Activated naive CD8-positive, alpha-beta T cell (primary cell): ENCODE results near the gene ISOC1.

Source experiments
- H3K27ac Mint-ChIP-seq: one replicate; pipeline ENCODE4 v1.8.0; 2021; ENCODE audit warnings: mixed read lengths
- H3K27me3 Mint-ChIP-seq: one replicate; pipeline ENCODE4 v1.8.0; 2021; ENCODE audit warnings: mixed read lengths
- H3K36me3 Mint-ChIP-seq: one replicate; pipeline ENCODE4 v1.8.0; 2021; ENCODE audit warnings: mixed read lengths
- H3K4me1 Mint-ChIP-seq: one replicate; pipeline ENCODE4 v1.8.0; 2021; ENCODE audit warnings: low read depth, mixed read lengths
- H3K4me3 Mint-ChIP-seq: one replicate; pipeline ENCODE4 v1.8.0; 2021; ENCODE audit warnings: mild to moderate bottlenecking, mixed read lengths
- H3K9me3 Mint-ChIP-seq: one replicate; pipeline ENCODE4 v1.8.0; 2021; ENCODE audit warnings: low read depth, mixed read lengths

The ISOC1 gene

GRCh38 chr5:129078247-129078646 is 16.3 kb upstream of the ISOC1 start:
- H3K27ac Mint-ChIP-seq: no peak overlapping the region
- H3K4me1 Mint-ChIP-seq: no peaks in the 10 kb centered on the region
- H3K9me3 Mint-ChIP-seq: no peaks in the 10 kb centered on the region
- H3K27me3 Mint-ChIP-seq: peaks cover 6% of the 10 kb centered on the region
- no peaks in the 10 kb centered on the region for H3K36me3 Mint-ChIP-seq
- no peak overlapping the region for H3K4me3 Mint-ChIP-seq

DNA sequence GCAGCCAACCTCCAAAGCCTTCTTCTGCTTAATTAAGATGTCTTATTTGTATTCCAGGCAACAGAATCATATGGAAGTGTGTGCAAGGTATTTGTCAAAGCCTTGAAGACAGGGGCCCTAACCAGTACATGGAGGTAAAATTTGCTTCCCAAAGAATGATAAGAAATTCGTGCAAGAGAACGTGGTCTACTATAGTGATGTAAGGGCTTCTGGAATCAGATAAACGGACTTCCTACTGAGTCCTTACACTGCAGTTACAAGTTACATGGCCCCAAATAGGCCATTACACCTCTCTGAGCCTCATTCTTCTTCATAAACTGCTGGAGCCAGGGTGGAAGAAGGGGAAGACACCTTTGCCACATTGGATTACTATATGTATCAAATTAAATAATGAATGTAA is 15.9 kb upstream of the ISOC1 start:
- H3K4me1 Mint-ChIP-seq: no peaks in the 10 kb centered on the region
- H3K27me3 Mint-ChIP-seq: peaks cover 6% of the 10 kb centered on the region
- no peaks in the 10 kb centered on the region for H3K9me3 Mint-ChIP-seq
- H3K36me3 Mint-ChIP-seq: no peaks in the 10 kb centered on the region
- no peak overlapping the region for H3K4me3 Mint-ChIP-seq
- H3K27ac Mint-ChIP-seq: no peak overlapping the region

DNA sequence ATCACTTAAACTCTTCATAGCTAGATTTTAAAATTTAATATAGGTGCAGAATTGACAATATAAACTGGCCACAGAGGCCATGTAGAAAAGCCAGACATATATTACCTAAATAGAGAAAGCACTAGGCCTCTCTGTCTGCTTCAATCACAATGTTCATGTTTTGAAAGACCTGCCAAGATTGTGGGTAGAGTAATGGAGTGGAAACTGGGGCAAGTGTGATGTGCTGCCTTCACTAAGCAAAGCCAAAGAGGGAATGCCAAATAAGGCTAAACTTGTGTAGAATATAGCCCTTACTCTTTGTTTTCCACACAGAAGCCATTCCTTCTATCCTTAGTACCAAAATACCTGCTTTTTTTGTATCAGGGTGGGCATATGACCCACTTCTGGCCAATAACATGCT is 15.1 kb upstream of the ISOC1 start:
- Mint-ChIP-seq H3K4me1 (no peaks in the 10 kb centered on the region), H3K36me3 (no peaks in the 10 kb centered on the region), H3K27ac (no peak overlapping the region), H3K27me3 (peaks cover 6% of the 10 kb centered on the region), H3K4me3 (no peak overlapping the region), H3K9me3 (no peaks in the 10 kb centered on the region)

- Mint-ChIP-seq H3K9me3 (no peaks in the 10 kb centered on the region), H3K4me1 (no peaks in the 10 kb centered on the region), H3K36me3 (no peaks in the 10 kb centered on the region), H3K4me3 (no peak overlapping the region), H3K27me3 (peaks cover 4% of the 10 kb centered on the region), H3K27ac (no peak overlapping the region)
These were observed 13.8 kb upstream of the ISOC1 start for GRCh38 chr5:129080766-129081165.

- no peaks in the 10 kb centered on the region for H3K4me1 Mint-ChIP-seq
- no peak overlapping the region for H3K27ac Mint-ChIP-seq
- no peaks in the 10 kb centered on the region for H3K9me3 Mint-ChIP-seq
- H3K27me3 Mint-ChIP-seq: peaks cover 6% of the 10 kb centered on the region
- H3K36me3 Mint-ChIP-seq: no peaks in the 10 kb centered on the region
- no peak overlapping the region for H3K4me3 Mint-ChIP-seq
These were observed 12.1 kb upstream of the ISOC1 start for GRCh38 chr5:129082225-129083136.

DNA sequence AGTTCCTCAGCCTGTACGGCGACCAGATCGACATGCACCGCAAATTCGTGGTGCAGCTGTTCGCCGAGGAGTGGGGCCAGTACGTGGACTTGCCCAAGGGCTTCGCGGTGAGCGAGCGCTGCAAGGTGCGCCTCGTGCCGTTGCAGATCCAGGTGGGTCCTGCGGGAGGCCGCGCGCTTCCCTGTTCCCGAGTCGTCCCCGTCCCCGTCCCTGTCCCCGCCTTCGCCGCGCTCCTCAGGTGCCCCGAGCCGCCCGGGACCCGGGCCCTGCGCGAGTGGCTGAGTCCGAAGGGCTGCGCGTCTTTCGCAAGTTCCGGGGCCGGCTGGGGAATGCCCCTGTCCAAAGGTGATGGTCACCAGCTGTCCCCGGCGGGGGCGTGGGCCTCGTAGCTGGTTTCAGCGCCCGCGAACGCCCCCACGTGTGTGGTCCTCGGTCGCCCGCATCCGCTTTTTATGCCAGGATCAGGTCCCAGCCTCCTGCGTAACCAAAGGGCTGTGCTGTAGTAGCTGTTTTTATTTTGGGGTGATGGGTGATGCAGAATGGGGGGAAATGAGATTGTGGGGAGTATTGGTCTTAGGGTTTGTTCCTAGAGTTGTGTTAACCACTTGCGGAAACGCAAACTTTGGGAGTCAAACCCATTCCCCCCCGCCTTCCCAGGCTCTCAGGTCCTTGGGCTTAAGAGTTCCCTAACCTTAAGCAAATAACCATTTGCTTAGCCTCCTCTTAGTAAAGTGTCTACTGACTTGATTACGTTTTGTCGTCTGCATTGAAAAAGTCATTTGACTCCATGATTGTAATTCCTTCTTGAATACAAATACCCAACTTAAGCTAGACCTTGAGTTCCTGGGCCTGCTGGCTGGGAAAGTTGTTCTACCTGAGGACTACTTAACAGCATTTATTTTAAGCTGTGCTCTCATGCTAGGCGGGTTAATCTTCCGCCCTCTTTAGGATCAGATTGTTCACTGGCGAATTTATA is 663 bp downstream of the ISOC1 start:
- Mint-ChIP-seq H3K36me3 (no peaks in the 10 kb centered on the region), H3K4me3 (peak overlapping the region; percentile 89), H3K4me1 (peaks cover 33% of the 10 kb centered on the region), H3K9me3 (no peaks in the 10 kb centered on the region), H3K27ac (peak overlapping the region; percentile 65), H3K27me3 (peaks cover 10% of the 10 kb centered on the region)

DNA sequence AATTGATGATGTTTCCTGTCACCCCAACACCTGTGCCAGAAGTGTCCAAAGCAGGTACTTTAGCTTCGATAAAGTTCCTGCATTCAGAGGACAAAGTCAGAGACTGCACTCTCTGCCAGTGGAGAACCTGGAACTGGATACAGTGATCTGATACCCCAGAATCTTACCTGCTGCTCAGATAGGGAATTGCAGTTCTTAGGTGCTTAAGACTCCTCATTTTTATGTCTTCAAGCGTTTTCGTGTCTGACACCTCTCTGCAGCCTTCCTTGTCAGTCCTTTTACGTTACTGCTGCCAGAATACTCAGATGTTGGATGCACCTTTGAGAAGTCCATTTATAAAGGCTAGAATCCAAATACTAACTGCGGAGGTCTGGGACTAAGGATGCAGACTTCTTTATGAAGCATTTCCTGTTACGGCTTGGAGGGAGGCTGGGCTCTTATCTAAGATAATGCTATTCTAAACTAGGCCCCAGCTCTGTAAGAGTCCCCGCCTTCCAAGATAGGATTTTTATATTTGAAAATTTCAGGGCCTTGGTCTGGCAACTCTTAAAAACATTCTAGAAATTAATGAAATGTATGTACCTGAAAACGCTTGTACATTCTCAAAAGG is 1.9 kb downstream of the ISOC1 start:
- Mint-ChIP-seq H3K4me1 (peaks cover 34% of the 10 kb centered on the region), H3K4me3 (peak overlapping the region; percentile 66), H3K36me3 (no peaks in the 10 kb centered on the region), H3K27me3 (peaks cover 4% of the 10 kb centered on the region), H3K27ac (no peak overlapping the region), H3K9me3 (no peaks in the 10 kb centered on the region)

GRCh38 chr5:129097498-129098296 is 3.1 kb downstream of the ISOC1 start:
- no peaks in the 10 kb centered on the region for H3K27me3 Mint-ChIP-seq
- H3K36me3 Mint-ChIP-seq: no peaks in the 10 kb centered on the region
- H3K27ac Mint-ChIP-seq: no peak overlapping the region
- peaks cover 37% of the 10 kb centered on the region for H3K4me1 Mint-ChIP-seq
- H3K9me3 Mint-ChIP-seq: no peaks in the 10 kb centered on the region
- H3K4me3 Mint-ChIP-seq: no peak overlapping the region

GRCh38 chr5:129098488-129099183 is 4.1 kb downstream of the ISOC1 start:
- Mint-ChIP-seq H3K9me3 (no peaks in the 10 kb centered on the region), H3K4me1 (peaks cover 40% of the 10 kb centered on the region), H3K4me3 (no peak overlapping the region), H3K27me3 (no peaks in the 10 kb centered on the region), H3K36me3 (no peaks in the 10 kb centered on the region), H3K27ac (no peak overlapping the region)

GRCh38 chr5:129099184-129099569 is 4.6 kb downstream of the ISOC1 start:
- H3K9me3 Mint-ChIP-seq: no peaks in the 10 kb centered on the region
- H3K27me3 Mint-ChIP-seq: no peaks in the 10 kb centered on the region
- H3K27ac Mint-ChIP-seq: no peak overlapping the region
- H3K4me1 Mint-ChIP-seq: peaks cover 37% of the 10 kb centered on the region
- H3K4me3 Mint-ChIP-seq: no peak overlapping the region
- no peaks in the 10 kb centered on the region for H3K36me3 Mint-ChIP-seq

DNA sequence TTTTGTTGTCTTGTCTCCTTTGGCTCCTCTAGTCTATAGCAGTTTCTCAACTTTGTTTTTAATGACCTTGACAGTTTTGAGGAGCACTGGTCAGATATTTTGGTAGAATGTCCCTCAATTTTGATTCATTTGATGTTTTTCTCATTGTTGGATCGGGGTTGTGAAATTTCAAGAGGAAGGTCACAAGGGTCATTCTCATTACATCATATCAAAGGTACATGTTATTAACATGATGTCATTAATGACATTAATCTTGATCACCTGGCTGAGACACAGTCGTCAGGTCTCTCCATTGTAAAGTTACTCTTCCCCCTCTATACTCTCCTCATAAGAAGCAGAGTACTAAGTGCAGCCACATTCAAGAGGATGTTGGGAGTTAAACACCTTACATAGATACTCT is 7.2 kb downstream of the ISOC1 start:
- no peaks in the 10 kb centered on the region for H3K27me3 Mint-ChIP-seq
- no peaks in the 10 kb centered on the region for H3K9me3 Mint-ChIP-seq
- peaks cover 6% of the 10 kb centered on the region for H3K36me3 Mint-ChIP-seq
- H3K4me1 Mint-ChIP-seq: peaks cover 25% of the 10 kb centered on the region
- no peak overlapping the region for H3K27ac Mint-ChIP-seq
- no peak overlapping the region for H3K4me3 Mint-ChIP-seq

DNA sequence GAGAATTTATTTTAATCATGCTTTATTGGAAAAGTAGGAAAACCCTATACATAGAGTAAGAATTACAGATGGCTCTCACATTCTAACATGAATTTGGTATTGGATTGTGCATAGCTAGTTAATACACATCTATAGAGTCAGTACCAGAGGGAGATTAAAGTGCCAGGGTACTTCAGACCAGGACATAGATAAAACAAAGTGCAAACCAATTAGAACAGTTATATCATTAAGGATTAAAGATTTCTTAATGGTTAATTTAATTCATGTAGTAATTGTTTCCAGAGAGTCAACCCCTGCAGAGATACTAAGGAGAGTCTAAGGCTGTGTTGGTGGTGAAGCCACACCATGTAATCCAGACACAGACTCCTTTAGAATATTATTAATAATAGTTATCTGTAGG is 8.8 kb downstream of the ISOC1 start:
- Mint-ChIP-seq H3K27me3 (no peaks in the 10 kb centered on the region), H3K36me3 (peaks cover 9% of the 10 kb centered on the region), H3K9me3 (no peaks in the 10 kb centered on the region), H3K4me1 (peaks cover 16% of the 10 kb centered on the region), H3K4me3 (no peak overlapping the region), H3K27ac (no peak overlapping the region)

DNA sequence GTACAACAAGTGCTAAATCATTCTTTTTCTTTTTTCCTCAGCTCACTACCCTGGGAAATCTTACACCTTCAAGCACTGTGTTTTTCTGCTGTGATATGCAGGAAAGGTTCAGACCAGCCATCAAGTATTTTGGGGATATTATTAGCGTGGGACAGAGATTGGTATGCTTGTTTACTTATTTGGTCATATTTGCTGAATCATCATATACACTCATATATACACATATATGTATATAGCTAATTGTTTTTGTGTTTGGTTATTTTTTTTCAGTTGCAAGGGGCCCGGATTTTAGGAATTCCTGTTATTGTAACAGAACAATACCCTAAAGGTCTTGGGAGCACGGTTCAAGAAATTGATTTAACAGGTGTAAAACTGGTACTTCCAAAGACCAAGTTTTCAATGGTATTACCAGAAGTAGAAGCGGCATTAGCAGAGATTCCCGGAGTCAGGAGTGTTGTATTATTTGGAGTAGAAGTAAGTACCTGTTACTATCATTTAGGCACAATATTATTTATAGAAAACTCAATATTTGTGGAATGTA is 10.4 kb downstream of the ISOC1 start:
- Mint-ChIP-seq H3K27ac (no peak overlapping the region), H3K36me3 (peaks cover 13% of the 10 kb centered on the region)

More for the DNA sequence above, 10.4 kb downstream of the ISOC1 start:
- Mint-ChIP-seq H3K27me3 (no peaks in the 10 kb centered on the region), H3K4me3 (no peak overlapping the region), H3K9me3 (no peaks in the 10 kb centered on the region), H3K4me1 (peaks cover 7% of the 10 kb centered on the region)
